HG02884 (cell line): Measurements from ENCODE around the gene RFFL.

ENCODE experiments used
- ATAC-seq: cut with Tn5 transposase; IDR thresholded peaks from one replicate; pipeline ENCODE4 v1.9.1; 2021; ENCODE audit warnings: mild to moderate bottlenecking, moderate library complexity; ENCODE audit not compliant: unreplicated experiment

The RFFL gene

DNA sequence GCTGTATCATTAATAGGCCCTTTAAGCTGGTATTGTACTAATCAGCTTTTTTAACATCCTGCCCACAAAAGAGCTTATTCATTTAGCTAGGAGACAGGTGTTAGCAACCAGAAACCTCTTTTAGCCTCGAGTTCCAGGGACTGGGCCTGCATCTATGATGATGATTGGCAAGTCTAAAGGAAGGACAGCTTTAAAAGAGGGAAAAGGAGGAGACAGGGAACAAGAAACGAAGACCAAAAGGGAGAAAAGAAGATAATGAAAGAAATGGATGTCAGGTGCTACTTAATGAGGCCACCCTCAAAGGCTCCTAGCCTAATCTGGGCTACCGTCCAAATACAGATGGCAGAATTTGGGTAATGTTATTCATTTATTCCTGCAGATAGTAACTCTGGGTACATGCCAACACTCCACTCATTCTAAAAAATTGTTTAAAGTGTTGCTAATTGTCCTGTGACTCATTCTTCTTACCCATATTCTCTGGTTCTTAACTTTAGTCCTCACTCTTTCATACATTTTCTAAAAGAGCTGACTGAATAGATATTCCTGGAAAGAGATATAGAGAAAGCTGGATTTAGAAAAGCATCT, 18.7 kb upstream of the RFFL start:
- no peak for ATAC-seq

DNA sequence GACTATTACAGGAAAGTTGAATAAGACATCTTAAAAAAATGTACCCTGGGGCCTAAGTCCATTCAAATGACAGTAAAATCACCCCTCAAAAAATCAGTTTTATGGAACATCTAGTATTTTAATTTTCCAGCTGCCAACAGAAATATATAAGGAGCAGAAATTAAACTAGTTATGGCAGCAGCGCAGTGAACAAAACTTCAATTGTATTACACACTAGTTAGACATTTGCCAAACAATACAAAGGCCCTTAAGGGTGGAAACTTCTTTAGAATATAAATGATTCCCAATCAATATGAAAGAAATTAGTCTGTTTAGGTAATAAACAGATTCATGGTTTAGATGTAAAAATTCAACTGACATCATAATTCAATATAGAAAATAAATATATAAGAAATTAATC, 18.1 kb upstream of the RFFL start:
- no peak for ATAC-seq

DNA sequence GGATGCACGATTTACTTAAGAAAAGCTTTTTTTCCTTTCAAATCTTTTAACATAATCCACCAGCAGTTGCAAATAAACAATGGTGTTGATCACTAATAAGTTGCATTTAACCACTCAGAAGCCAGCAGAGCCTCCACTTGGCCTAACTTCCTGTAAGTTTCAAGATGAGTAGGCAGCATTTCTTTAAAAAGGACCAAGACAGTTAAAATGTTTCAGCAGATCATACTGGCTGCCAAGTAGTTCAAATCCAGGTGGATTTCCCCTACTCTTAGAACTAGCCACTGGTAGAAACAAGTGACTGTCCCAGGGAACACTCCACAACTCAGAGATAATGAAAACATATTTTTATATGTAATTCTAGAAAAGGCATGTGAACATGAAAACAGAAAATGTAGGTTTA, 17.0 kb upstream of the RFFL start:
- ATAC-seq, result no peak

DNA sequence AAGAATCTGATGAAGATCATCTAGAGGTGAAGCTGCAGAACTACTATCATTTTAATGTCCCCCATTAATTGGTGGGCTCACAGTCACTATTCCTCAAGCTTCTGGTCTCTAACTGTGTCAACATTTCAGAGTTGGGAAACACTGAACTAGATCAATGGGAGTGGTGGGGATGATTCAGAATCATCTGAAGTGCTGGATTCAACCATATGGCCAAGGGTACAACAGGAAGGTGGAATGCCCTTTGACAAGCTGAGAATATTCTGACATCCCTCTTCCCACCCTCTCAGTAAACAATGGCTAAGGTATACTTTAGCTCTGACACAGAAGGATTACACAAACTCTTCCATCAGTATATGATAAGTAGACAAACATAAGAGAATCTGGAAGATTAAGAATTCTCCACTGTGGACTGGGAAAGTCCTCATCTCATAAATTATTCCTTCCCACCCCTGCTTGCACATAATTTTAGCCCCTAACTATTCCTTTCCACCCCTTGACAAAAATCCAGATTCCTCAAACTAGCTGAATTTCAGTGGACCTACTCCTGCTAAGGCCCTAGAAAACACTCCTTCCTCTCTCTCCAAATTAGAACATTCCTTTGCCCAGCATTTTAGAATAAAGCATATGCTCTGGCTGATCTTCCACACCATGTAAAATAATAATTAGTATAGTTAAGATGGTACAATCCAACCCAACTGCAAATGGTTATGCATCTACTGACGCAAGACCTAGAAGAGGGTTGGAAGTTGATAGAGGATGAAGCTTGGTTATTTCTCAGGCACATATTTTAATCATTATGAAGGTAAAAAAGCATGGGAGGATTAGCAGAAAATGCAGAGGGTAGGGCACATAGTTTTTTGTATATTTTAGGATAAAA, 16.3 kb upstream of the RFFL start:
- ATAC-seq, result no peak

DNA sequence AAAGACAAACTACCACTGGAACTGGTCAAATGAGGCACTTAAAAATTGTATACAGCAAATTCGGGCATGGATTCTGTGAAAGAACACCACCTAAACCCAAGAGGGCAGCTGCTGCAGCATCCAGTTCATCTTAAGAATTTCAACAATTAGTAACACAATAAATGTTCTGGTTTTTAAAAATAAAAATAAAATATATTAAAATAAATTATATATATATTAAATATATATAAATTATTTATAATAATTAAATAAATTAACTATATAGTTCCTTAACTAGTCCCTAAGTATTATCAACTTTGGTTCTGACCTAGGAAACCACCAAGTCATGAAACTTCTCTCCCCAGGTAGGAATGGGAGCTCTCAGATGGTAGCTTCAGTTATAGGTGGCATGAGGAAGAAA, 13.4 kb upstream of the RFFL start:
- no peak for ATAC-seq

DNA sequence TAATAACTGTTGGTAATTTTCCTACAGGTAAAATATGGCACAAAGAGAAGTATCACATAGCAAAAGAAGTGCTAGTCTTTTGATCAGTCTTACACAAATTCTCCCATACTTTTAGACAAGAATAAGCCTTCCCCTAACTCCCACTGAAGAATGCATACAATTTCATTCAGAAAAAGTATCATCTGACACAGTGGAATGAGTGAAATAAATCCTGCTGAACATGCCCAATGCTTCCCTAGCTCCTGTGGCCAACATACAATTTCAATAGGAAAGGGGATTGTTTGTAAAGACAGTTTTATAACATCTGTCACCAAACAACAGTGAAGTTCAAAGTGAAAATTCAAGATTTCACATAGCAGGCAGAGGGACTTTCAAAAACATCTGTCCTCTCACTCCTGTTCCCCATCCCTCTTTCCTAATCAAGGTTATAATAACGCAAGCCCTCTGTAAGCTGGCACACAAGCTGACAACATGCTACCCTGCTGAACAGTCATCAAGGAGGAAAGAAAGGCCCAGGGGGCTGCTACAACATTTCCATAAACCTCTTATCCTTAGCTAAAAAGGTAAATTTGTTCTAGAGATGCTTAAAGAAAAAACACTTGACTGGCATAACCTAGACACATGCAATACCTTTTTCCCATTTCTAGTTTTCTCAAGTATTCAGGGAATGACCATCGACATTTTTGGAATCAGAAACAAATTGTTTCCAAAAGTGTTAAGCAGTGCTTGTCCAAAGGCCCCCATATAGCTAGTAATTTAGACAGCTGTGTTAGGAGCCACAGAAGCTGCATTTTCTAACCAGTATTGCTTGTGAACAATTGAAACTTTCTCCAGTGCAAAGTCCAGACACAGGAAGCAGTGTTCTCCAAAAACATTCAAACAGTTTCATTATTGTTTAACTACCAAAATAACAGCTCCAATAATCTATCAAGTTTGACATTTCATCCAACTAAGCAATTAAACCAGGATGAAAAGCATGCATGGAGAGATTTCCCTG, 11.5 kb upstream of the RFFL start:
- ATAC-seq, result no peak

DNA sequence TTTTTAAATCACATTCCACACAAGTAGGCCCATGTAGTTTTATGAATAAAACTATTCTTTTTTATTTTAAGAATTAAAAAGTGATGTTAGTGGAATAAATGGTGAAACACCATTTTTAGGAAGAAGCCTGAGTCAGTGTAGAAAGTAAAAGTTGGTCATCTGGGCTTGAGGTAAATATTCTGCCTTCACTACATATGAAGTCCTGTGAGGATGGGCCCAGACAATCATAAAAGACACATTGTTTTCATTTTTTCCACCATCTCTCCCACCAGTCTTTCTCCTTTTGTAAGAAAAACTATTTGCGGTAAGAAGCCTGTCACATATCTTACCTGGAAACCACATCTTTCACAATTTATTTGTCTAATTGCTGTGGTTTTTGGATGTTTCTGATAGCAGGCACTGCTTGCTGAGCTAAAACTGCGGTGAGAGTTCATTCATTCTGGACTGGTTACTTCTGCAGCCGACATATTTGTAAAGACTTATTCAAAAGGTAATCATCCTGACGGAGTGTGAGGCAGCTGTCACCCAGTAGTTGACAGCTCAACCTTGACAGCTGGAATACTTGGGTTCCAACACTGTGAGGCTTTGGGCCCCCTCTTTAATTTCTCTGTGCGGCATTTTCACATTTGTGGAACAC, 10.6 kb upstream of the RFFL start:
- no peak for ATAC-seq

DNA sequence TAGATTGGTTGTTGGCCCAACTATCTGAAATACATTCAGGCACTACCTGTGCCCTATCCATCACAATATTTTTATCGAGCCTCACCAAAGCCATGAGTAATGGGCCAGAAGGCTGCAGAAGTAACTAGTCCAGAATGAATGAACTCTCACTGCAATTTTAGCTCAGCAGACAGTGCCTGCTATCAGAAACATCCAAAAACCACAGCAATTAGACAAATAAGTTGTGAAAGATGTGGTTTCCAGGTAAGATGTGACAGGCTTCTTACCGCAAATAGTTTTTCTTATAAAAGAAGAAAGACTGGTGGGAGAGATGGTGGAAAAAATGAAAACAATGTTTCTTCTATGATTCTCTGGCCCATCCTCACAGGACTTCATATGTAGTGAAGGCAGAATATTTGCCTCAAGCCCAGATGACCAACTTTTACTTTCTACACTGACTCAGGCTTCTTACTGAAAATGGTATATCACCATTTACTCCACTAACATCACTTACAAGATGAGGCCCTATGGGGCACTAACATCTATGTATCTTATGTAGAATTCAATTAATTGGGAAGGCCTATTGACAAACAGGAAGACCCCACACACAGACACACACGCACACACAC, 9.8 kb upstream of the RFFL start:
- ATAC-seq, result no peak

DNA sequence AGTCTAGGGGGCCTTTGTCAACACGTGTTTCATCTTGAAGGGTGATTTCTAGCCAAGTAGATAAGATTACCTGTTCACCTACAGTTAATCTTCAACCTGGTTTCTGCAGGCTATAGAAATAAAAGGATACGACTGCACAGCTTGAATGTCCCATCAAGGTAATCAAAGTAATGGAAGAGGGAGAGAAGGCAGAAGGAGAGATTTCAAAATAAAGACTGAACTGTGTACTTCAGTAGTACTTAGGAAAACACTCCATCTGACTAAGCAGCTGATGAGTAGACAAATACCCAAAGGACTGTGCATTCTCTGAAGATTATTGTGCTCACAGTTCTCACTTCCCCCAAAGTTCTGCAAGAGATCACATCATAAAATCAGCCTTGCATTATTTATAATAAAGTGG, 5.8 kb upstream of the RFFL start:
- ATAC-seq, result no peak

DNA sequence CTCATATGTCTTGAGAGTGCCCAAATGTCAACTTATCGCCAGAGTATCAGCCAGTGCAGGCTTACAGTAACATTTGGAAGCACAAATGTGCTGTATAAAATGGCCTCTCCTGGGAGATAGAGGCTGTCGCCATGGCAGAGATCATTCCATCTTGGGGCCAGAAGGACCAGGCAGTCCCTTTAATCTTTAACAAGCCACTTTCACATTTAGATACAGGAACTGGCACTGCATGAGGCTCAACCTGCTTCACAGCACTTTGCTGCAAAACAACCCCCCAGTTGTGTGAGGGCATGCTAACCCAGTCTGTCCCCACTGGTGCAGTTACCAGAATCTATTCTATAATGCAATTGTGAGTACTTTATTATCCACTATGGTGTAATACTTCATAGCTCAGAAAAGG, 4.7 kb upstream of the RFFL start:
- ATAC-seq, result no peak

DNA sequence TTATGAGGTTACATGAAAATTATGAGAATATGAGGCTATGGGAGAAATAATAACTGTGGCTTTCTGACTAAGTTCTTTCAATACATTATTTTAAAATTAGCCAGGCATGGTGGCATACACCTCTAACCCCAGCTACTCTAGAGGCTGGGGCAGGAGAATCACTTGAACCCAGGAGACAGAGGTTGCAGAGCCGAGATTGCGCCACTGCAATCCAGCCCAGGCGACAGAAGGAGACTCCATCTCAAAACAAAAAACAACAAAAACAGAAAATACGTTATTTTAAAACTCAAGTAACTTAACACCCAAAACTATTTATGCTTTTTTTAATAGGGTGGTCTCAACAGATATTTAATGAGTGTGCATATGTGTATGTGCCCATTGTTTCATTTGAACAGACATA, 2.4 kb upstream of the RFFL start:
- no peak for ATAC-seq

DNA sequence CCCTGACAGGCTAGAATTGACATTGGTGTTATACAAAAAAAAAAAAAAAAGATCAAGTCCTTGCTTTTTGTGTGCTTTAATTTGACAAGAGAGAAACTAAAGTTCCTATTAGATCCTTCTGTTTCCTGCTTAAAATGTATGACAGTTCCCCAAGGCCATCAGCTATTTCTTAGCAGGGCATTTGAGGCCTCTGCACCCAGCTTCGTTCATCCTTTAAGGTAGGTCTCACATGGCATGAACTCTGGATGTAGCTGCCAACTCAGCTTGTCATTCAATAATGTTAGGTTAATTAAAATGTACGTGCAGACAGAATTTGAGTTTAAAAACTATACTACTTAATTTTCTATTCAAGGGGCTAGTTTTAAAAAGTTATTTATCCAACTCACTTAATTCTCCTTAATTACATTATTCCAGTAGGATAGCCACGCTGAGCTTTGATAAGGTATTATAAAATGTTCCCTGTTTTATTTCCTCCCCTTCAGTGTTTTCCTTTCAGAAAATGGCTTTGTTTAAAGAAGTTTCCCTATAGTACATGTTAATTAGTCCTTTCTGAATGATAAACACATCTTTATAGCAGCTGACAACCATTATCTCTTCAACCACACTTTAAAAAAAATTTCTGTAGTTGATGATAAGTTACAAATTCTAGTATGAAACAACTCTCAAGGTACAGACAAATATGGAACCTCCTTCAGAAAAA, 1.2 kb upstream of the RFFL start:
- ATAC-seq, result no peak

DNA sequence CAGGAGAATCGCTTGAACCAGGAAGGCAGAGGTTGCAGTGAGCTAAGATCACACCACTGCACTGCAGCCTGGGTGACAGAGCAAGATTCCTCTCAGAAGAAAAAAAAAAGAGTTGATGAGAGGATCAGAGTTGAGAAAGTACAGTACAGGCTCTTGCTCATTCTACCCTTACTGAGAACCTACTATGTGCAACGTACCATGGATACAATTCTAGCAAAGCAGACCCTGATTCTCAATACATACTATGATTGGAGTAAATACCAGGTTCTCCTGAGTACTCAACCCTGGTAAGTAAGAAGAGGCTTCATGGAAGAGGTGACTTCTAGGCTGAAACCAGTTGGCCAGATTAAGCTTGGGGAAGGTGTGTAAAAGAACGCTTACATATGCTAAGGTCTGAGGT, 1.2 kb downstream of the RFFL start:
- ATAC-seq, result no peak

DNA sequence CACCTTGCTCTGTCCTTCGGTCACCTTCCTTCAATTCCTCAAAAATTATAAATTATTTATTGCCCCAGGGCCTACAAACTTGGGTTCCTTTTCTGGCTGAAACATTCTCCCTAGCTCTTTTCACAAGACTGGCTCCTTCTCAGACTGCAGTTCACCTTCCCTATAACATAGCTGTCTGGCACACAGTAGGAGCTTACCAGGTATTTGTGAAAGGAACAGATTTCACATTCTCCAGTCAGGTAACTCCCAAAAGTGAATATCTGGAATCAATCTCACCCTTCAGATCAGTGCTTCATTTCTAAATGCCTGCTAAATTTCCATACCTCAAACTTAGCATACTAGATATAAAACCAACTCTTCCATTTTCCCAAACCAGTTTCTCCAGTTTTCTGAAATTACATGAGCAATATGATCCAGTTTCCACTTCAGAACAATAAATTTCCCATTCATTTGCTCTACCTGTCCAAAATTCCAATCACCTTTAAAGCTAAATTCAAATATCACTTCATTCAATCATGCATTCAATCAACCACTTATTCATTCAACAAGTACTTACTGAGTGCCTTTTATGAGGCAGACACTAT, 6.1 kb downstream of the RFFL start:
- no peak for ATAC-seq

DNA sequence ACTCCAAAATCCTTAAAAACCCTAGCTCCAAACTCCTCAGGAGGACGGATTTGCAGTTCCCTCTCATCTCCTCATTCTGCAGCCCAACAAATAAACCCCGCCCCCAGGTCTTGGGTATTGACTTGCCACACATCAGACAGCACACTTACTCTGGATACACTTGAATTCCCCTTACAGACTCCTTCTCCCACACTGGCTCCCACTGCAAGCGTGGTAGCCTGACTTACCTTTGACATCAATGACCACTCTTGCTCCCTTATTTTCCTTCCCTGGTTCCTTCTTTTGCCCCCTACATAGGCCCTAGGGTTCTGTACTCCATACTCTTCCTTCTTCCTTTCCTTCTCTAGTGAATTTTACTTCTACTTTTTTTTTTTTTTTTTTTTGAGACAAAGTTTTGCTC, 7.5 kb downstream of the RFFL start:
- ATAC-seq, result no peak

DNA sequence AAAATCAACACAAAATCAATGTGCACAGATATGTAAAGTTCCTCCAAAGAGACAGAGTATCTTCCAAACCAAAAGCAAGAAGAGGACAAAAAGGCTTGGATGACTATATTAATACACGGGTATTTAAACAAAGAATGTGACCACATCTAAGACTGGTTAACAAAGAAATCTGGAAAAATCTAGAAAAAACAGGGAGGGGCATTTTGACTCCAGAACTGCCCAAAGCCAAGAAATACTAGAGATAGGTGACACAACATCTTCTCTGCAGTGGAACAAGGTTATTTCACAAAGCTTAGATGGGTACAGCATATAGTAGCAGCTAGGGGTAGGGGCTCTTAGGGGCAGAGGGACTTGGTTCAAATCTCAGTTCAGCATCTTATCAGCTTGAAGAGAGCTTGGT, 10.3 kb downstream of the RFFL start:
- no peak for ATAC-seq

DNA sequence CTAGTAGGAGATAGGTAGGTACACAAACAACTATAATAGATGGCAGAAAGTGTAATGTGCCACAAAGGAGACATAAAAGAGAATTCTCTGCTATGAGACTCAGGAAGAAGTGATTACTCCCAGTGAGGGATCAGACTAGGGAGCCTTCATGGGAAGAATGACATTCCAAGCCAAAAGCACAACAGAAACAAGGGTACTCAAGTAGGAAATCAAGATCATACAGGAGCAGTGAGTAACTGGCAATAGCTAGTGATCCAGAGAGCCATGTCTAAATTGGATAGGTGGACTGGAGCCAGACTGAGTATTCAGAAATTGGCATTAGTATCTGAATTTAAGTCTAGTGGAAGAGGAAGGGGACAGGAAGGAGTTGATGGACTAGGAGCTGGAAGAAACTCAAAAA, 10.7 kb downstream of the RFFL start:
- no peak for ATAC-seq

DNA sequence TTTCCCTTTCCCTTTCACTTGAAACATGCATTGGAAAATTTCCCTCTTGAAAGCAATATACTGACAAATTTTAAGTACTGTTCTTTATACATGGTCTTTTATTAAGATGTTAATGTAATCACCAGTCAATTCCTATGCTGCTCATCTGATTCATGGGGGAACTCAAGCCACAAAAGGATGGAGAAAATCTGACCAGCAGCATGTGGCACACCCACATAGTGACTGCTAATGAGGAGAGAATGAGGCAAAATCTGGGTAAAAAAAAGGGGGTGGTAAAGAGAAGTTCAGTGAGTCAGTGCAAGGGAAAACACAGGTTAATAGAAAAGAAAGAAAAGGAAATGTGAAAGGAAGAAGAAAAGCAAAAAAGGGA, 11.3 kb downstream of the RFFL start:
- ATAC-seq, result no peak

DNA sequence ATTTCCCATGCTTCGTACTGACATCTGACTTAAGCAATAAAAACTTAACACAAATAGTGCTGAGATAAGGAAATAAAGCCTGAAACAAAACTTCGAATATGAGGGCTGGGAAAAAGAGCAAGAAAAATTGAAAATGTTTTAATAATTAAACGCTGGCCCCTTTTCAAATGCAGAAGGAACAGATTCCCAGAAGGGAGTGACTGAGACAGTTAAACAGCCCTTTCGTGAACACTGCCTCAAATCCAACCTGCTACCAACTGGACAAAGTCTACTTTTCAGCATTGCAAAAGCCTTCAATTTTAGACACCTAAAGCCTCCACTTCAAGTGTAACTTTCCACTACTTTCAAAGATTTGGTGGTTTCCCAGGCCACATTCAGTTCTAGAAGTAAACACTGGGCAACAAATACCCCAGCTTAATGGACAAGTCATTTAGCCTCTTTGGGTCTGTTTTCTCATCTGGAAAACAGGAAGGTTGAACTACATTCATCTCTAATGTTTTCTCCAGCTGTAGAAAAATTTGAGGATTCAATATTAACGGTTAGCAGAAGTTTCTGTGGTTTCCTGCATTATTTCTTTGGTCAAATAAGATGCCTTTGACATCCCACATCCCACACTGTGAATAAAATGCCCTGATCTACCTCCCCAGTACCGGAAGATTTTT, 11.8 kb downstream of the RFFL start:
- no peak for ATAC-seq
